GM18526 (cell line): ENCODE data around the gene AADACL4.

Experiments
- POLR2A ChIP-seq: IDR thresholded peaks from 3 replicates; pipeline ENCODE4 v1.6.1; 2011; ENCODE audit not compliant: insufficient read length; ENCODE audit errors: extremely low read depth

AADACL4 gene

DNA sequence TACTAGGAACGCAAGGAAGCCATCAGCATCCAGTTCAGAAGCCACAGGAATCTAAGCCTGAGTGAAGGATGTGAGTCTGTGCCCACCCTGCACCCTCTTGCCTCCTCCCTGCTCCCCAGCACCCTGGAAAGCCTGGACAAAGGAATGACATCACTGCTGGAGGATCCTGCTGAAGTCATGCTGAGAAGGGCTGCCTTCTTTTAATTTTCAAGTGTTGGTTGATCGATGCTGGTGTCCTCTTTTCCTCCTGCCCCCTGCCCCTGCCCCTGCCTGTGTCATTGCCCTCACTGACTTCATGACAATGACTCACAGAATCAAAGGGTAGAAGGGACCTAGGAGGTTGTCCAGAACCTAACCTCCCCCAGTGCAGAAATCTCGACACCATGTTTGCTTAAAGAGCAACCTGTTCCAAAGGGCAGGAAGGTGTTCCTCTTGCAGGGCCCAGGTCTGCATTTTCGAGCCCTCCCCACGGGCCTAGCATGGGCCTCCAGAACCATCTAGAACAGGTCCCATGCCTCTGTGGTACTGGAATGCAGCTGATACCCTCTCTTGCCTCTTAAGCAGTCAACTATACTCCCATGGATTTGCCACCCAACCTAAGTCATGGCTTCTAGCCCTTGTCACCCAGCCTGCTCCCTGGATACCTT, 35.5 kb upstream of the AADACL4 start:
- TF ChIP-seq POLR2A, result no peak

DNA sequence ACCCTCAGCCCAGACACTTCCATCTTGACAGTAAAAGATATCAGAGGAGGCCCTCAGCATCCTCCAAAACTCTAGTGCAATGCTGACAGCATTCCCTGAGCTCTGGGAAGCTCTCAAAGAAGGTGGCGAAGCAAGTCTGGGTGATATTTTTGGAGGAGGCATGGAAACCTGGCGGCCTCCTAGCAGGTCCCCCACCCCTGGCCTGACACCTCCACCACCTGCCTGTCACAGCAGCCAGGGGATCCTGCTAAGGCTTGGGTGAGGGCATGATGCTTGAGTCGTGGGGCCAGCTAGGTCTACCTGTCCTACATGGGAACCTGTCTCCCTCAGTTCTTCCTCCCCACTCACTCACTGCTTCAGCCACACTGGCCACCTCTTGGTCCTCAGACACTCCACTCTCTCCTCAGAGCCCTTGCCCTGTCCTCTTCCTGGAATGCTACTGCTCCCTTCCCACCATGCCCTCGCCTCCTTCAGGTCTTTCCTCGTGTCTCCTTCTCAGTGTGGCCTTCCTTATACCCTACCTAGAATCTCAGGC, 34.3 kb upstream of the AADACL4 start:
- no peak for TF ChIP-seq POLR2A

- TF ChIP-seq POLR2A, result no peak
Measured at GRCh38 chr1:12610305-12610935, 33.5 kb upstream of the AADACL4 start.

GRCh38 chr1:12610941-12611340, 32.9 kb upstream of the AADACL4 start:
- no peak for TF ChIP-seq POLR2A

DNA sequence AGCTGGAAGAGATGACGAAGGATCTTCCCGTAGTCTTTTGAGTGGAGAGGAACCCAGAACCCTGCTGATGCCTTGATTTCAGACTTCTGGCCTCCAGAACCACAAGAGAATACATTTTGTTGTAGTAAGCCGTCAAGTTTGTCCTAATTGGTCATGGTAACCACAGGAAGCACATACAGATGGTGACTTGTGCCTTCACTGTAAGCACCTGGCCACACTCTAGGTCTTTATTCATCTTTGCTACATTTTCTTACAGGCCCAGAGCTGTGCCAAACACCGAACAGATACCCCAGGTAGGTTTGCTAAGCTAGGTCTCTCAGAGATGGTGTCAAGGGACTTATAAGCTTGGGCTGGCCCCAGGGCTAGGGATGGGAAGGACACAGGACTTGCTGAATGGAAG, 30.7 kb upstream of the AADACL4 start:
- TF ChIP-seq POLR2A, result no peak

- TF ChIP-seq POLR2A, result no peak
Measured at GRCh38 chr1:12614402-12615158, 29.3 kb upstream of the AADACL4 start.

DNA sequence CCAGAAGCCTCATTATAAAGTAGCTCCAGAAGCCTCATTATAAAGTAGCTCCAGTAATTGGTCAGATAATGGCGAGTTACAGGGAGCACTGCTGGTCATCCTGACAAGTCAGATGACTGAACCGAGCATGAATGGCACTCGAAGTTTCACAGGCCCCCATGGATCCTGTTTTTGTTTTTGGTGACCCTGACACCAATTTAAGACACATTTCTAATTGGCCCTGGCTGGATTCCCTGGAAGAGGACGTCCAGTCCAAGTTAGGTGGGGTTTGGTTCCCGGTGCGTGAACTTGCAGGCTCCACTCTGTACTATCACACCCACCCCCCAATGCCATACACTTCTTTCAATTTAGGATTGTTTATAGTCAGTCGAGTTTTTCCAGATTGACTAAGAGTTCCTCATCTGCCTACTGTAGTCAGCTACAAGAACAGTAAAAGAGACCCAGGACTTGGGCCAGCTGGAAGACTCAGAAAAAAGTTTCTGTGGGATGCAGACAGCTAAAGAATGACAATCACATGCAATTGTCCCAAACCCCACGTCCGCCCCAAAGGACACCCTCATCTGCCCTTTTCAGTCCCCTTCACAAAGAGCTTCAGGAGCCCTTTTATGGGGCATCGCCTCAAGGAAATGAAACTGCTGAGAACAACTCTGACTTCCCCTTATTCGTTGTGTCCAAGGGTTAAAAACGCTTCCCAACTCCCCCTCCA, 28.6 kb upstream of the AADACL4 start:
- no peak for TF ChIP-seq POLR2A

- TF ChIP-seq POLR2A, result no peak
Measured at GRCh38 chr1:12615865-12616708, 27.8 kb upstream of the AADACL4 start.

- TF ChIP-seq POLR2A, result no peak
Measured at GRCh38 chr1:12616709-12617373, 27.0 kb upstream of the AADACL4 start.

GRCh38 chr1:12617511-12617900, 26.4 kb upstream of the AADACL4 start:
- TF ChIP-seq POLR2A, result no peak

DNA sequence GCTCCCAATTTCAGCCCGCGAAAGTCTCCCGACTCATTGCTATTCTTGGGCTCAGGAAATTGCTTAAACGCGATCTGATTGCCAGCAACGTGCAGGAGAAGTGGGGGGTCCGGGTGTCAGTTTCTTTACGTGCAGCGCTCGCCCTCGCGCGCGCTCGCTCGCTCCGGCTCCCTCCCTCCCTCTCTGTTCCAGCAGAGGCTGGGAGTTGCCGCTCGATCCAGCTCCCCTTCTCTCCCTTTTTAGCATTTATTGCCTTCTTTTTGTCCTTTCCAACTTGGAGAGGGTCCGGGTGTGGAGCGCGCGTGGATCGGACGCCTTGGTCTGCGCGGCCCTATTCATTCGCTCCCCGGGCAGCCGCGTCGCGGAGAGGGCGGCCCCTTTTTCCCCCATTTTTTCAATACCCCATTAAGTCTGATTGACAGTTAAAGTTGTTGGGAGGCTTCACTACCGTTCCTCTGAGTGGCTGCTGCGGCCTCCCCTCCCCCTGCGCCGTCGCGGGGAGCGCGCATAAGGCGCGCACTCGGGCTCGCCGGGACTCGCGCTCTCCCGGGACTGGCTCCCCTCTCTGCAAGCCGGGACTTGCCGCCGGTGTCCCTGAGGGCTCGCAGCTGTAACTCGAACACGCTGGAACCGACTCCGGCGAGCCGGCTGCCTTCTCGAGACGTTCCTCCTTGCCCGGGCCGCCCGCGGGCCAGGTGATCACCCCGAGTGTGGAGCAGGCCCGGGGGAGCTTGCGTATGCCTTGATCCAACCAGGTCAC, 25.8 kb upstream of the AADACL4 start, which contains the start of gene DHRS3:
Gene DHRS3, minus strand, starts transcription at position 310 of the 760 bp plus-strand sequence. CDS start 862 bp downstream, outside the sequence.
- no peak for TF ChIP-seq POLR2A

- no peak for TF ChIP-seq POLR2A
Measured at GRCh38 chr1:12618661-12618964, 25.3 kb upstream of the AADACL4 start.
